Endothelial cell of umbilical vein (primary cell): ENCODE data around the gene NUMA1. TPM values are rescaled to one million over a fixed set of nuclear protein-coding genes. Genes with fewer than 3 reads are reported as not detected.

Experiments
- BruUV-seq: library from RNA; stranded (reverse); fragments of 400-500 nt; replicated peaks from 2 replicates; lab custom pipeline; 2021; lab: Mats Ljungman, UMichigan
- CTCF ChIA-PET: fragments of 300-600, 350-600 bp; sonication (Branson Sonifier 250); formaldehyde crosslinking; loops from one replicate; lab custom pipeline; 2021; ENCODE audit warnings: antibody characterized with exemption, inconsistent platforms; lab: Charles Lee
- POLR2A ChIA-PET: fragments of 300-600, 350-600 bp; sonication (Branson Sonifier 250); formaldehyde crosslinking; loops from one replicate; lab custom pipeline; 2021; ENCODE audit warnings: antibody characterized with exemption, inconsistent platforms; lab: Charles Lee
- DNase-seq: peaks from one replicate; pipeline ENCODE4 v3.0.0-alpha.2; 2011; ENCODE audit warnings: low read depth, low spot score
- FAIRE-seq: peaks from 2 replicates; lab custom pipeline; 2011; peaks lifted over from hg19 to GRCh38; lab: Jason Lieb, UNC
- H2AFZ ChIP-seq: 2 replicates; pipeline ENCODE4 v1.6.0; 2012; ENCODE audit warnings: low read depth, low read length, control low read depth, inconsistent platforms
- H3K27ac ChIP-seq: 2 replicates; pipeline ENCODE4 v1.5.1; 2011; ENCODE audit warnings: low read depth, mild to moderate bottlenecking, control low read depth, low read length, moderate library complexity; ENCODE audit not compliant: insufficient read depth
- H3K27me3 ChIP-seq, 2 experiments: 2 replicates each; pipeline versions ENCODE4 v1.6.0 to v1.6.1; 2011; ENCODE audit warnings: low read length in 2 of 2, mixed read lengths in 1 of 2; ENCODE audit not compliant: control insufficient read depth in 2 of 2, insufficient read depth in 2 of 2
- H3K36me3 ChIP-seq, 2 experiments: 2 replicates in 1 of 2; 3 replicates in 1 of 2; pipeline ENCODE4 v1.5.1; 2011; ENCODE audit warnings: low read length in 2 of 2, mild to moderate bottlenecking in 1 of 2, moderate library complexity in 1 of 2; ENCODE audit not compliant: control insufficient read depth in 2 of 2, insufficient read depth in 2 of 2; ENCODE audit errors: extremely low read depth in 1 of 2
- H3K4me1 ChIP-seq: 3 replicates; pipeline ENCODE4 v1.5.1; 2011; ENCODE audit warnings: mild to moderate bottlenecking, low read length; ENCODE audit not compliant: control insufficient read depth, insufficient read depth; ENCODE audit errors: extremely low read depth
- H3K4me2 ChIP-seq: 2 replicates; pipeline ENCODE4 v1.6.1; 2011; ENCODE audit warnings: low read length, control low read depth, mixed read lengths; ENCODE audit not compliant: insufficient read depth
- H3K4me3 ChIP-seq, 3 experiments: fragments of 200-600 bp in 1 of 3; sonication (generic), shearing (Covaris generic) in 1 of 3; replicated peaks in 1 of 3; 2 replicates each; pipeline ENCODE4 v1.5.1; 2011 to 2016; ENCODE audit warnings: control low read depth in 3 of 3, low read length in 3 of 3, mild to moderate bottlenecking in 2 of 3, inconsistent platforms in 1 of 3, low read depth in 1 of 3, moderate library complexity in 1 of 3; ENCODE audit not compliant: insufficient read depth in 1 of 3
- H3K79me2 ChIP-seq: 2 replicates; pipeline ENCODE4 v1.6.0; 2012; ENCODE audit warnings: low read length, inconsistent platforms; ENCODE audit not compliant: control insufficient read depth, insufficient read depth
- H3K9ac ChIP-seq: replicated peaks from 2 replicates; pipeline ENCODE3; 2011; ENCODE audit warnings: low read length, control low read depth; ENCODE audit not compliant: insufficient read depth; ENCODE audit errors: extremely low read depth
- H3K9me1 ChIP-seq: replicated peaks from 3 replicates; pipeline ENCODE4 v1.6.0; 2011; ENCODE audit warnings: mild to moderate bottlenecking, low read length; ENCODE audit not compliant: control insufficient read depth, insufficient read depth; ENCODE audit errors: extremely low read depth
- H3K9me3 ChIP-seq: replicated peaks from 2 replicates; pipeline ENCODE4 v1.5.1; 2012; ENCODE audit warnings: low read length, inconsistent platforms; ENCODE audit not compliant: control insufficient read depth, insufficient read depth
- H4K20me1 ChIP-seq: replicated peaks from 2 replicates; pipeline ENCODE3; 2011; ENCODE audit warnings: mild to moderate bottlenecking, low read length; ENCODE audit not compliant: control insufficient read depth, insufficient read depth; ENCODE audit errors: extremely low read depth
- EZH2 ChIP-seq: IDR thresholded peaks from 2 replicates; pipeline ENCODE4 v1.6.1; 2012; ENCODE audit warnings: borderline replicate concordance, low read depth, mild to moderate bottlenecking, moderate library complexity, low read length, inconsistent platforms; ENCODE audit not compliant: severe bottlenecking
- FOS ChIP-seq: IDR thresholded peaks from 2 replicates; pipeline ENCODE4 v1.6.1; 2011; ENCODE audit warnings: mild to moderate bottlenecking, low read length, moderate library complexity, borderline replicate concordance; ENCODE audit not compliant: insufficient read depth
- GATA2 ChIP-seq: IDR thresholded peaks from 2 replicates; pipeline ENCODE4 v1.7.0; 2011; ENCODE audit warnings: low read depth, mild to moderate bottlenecking, moderate library complexity, mixed read lengths, low read length; ENCODE audit not compliant: insufficient read length, insufficient read depth
- JUN ChIP-seq: IDR thresholded peaks from 2 replicates; pipeline ENCODE4 v1.6.1; 2011; ENCODE audit warnings: borderline replicate concordance, low read depth; ENCODE audit not compliant: insufficient read length, insufficient read depth
- MAX ChIP-seq: IDR thresholded peaks from 2 replicates; pipeline ENCODE4 v1.6.1; 2011; ENCODE audit not compliant: insufficient read depth, insufficient read length
- MYC ChIP-seq: IDR thresholded peaks from one replicate; pipeline ENCODE4 v1.6.1; 2011; ENCODE audit warnings: mild to moderate bottlenecking, low read depth, low read length
- POLR2A ChIP-seq: IDR thresholded peaks from 2 replicates; pipeline ENCODE4 v1.6.1; 2012; ENCODE audit warnings: low read depth, mild to moderate bottlenecking, control low read depth, low read length
- POLR2AphosphoS5 ChIP-seq: IDR thresholded peaks from 2 replicates; pipeline ENCODE4 v1.6.1; 2012; ENCODE audit warnings: low read depth, mild to moderate bottlenecking, control low read depth, low read length, moderate library complexity; ENCODE audit not compliant: insufficient read depth
- dilution Hi-C: fragments of 300-500 bp; cut with MboI; formaldehyde crosslinking; loops from one replicate; pipeline ENCODE4 v1.15.0; 2019; ENCODE audit warnings: low sequenced_read_pairs; ENCODE audit not compliant: extremely low pct_ligation_motif_present
- intact Hi-C: fragments of 100-400 bp; cut with micrococcal nuclease; formaldehyde crosslinking; loops from one replicate; pipeline ENCODE4 v1.10.0; 2022
- polyA plus RNA-seq, 4 experiments: library from polyadenylated mRNA; depleted of rRNA in 3 of 4; stranded (reverse) in 3 of 4; unstranded in 1 of 4; fragments of >200 nt; gene quantifications; 2 replicates each; pipeline versions ENCODE4 v1.2.1 to v1.2.3, GENCODE V29; 2011 to 2012; ENCODE audit warnings: missing spikeins in 1 of 4
- total RNA-seq: library from RNA; stranded (reverse); gene quantifications from 2 replicates; pipeline ENCODE4 v1.2.3, GENCODE V29; 2021
- TF ChIP-seq, protein P1 (sequence below), 2 donors: IDR thresholded peaks; 1 replicate in 1 of 2; 2 replicates in 1 of 2; pipeline ENCODE4 v1.5.1; 2011; ENCODE audit warnings: low read length in 2 of 2, mild to moderate bottlenecking in 2 of 2, moderate library complexity in 2 of 2, control low read depth in 1 of 2, inconsistent platforms in 1 of 2, low read depth in 1 of 2; ENCODE audit not compliant: insufficient read depth in 1 of 2; ENCODE audit errors: extremely low read depth in 1 of 2

NUMA1 gene
- total and polyA plus RNA-seq, 2 donors (not counting 3 experiments of a cell fraction or from before 2014, with no cell fraction given), result 120 to 164 TPM

GRCh38 chr11:72075756-72076155 is 4.6 kb downstream of the NUMA1 start:
- Histone ChIP-seq H3K9ac (no peak overlapping the region), H2AFZ (no peak overlapping the region), H3K9me1 (no peaks in the 10 kb centered on the region), H3K79me2 (peaks cover 81% of the 10 kb centered on the region), H3K36me3 (no peaks in the 10 kb centered on the region), H3K27me3 (no peaks in the 10 kb centered on the region), H3K4me2 (no peak overlapping the region), H3K4me1 (peaks cover 43% of the 10 kb centered on the region), H4K20me1 (no peaks in the 10 kb centered on the region), H3K9me3 (no peaks in the 10 kb centered on the region), H3K4me3 (no peak overlapping the region), H3K27ac (no peak overlapping the region)
- ChIA-PET CTCF (interaction anchor here (1.1 to 6.9 kb wide), 3 partner anchors 16 to 50 kb away, joined by 3 to 46 read pairs (median 4); no protein-coding TSS in a partner anchor), POLR2A (no interaction called here)
- no TSS peak for BruUV-seq
- TF ChIP-seq MAX (no peak), MYC (no peak), FOS (no peak), POLR2AphosphoS5 (no peak), GATA2 (no peak), POLR2A (no peak), EZH2 (no peak), JUN (no peak)
- TF ChIP-seq, protein P1, sequence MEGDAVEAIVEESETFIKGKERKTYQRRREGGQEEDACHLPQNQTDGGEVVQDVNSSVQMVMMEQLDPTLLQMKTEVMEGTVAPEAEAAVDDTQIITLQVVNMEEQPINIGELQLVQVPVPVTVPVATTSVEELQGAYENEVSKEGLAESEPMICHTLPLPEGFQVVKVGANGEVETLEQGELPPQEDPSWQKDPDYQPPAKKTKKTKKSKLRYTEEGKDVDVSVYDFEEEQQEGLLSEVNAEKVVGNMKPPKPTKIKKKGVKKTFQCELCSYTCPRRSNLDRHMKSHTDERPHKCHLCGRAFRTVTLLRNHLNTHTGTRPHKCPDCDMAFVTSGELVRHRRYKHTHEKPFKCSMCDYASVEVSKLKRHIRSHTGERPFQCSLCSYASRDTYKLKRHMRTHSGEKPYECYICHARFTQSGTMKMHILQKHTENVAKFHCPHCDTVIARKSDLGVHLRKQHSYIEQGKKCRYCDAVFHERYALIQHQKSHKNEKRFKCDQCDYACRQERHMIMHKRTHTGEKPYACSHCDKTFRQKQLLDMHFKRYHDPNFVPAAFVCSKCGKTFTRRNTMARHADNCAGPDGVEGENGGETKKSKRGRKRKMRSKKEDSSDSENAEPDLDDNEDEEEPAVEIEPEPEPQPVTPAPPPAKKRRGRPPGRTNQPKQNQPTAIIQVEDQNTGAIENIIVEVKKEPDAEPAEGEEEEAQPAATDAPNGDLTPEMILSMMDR (IDR thresholded peaks at IDR 0.05; ENCODE audit: extremely low read depth in 1 of 2, insufficient read depth in 1 of 2, low read depth in 1 of 2, low read length in 2 of 2), result no peak
- dilution Hi-C loops (no loop called here), intact Hi-C loops (no loop called here)
- FAIRE-seq (no peak), DNase-seq (no peak)
